H1 (cell line): ENCODE results near the gene MAPK8. TPM values are rescaled to one million over a fixed set of nuclear protein-coding genes. Genes with fewer than 3 reads are reported as not detected.

Experiments used
- CHD1 ChIP-seq: IDR thresholded peaks from 2 replicates; pipeline ENCODE4 v1.6.1; 2012; ENCODE audit warnings: low read depth, low read length, improper control_type of control experiment
- KDM1A ChIP-seq: fragments of 200-600, 300-600 bp; sonication (generic); IDR thresholded peaks from 2 replicates; pipeline ENCODE4 v1.7.1; 2016; ENCODE audit warnings: mild to moderate bottlenecking, low read length, borderline replicate concordance
- polyA plus RNA-seq, 7 experiments: library from polyadenylated mRNA; depleted of rRNA in 3 of 7; stranded (reverse) in 5 of 7; unstranded in 2 of 7; fragments of >200 nt in 5 of 7; fragments of 200-250 nt in 2 of 7; gene quantifications; 1 replicate in 5 of 7; 2 replicates in 1 of 7; 4 replicates in 1 of 7; pipeline versions ENCODE4 v1.2.1 to v1.2.3, GENCODE V29; 2011 to 2013; ENCODE audit warnings: missing spikeins in 2 of 7, mixed read lengths in 2 of 7
- total RNA-seq: library from RNA; stranded (reverse); fragmentation: NEBNext Ultra II Directional; extraction: Animal tissue kit (Norgen Biotek cat#: 25700); gene quantifications from 2 replicates; pipeline ENCODE4 v1.2.1, GENCODE V29; 2021
- TF ChIP-seq, protein P1 (sequence below): fragments of 300-600 bp; sonication (generic); IDR thresholded peaks from 2 replicates; pipeline ENCODE4 v1.7.1; 2012; ENCODE audit warnings: low read length, moderate library complexity, mild to moderate bottlenecking, inconsistent platforms; ENCODE audit not compliant: insufficient replicate concordance

Gene MAPK8
- total and polyA plus RNA-seq, 2 of the 8 experiments (the other 6 are each of a cell fraction or from before 2014, with no cell fraction given): 23.3 to 71.3 TPM

DNA sequence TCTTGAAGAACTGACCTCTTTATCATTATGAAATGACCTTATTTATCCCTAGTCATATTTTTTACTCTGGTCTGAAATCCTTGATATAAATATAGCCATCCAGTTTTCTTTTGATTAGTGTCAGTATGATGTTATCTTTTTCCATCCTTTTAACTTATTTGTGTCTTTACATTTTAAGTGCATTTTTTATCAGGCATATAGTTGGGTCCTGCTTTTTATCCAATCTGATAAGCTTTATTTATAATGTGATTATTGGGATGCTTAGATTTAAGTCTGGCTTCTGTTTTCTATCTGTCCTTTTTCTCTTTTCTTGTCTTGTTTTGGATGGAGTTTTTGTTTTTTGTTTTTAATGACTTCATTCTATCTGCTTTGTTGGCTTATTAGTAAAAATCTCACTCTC is 179.2 kb downstream of the MAPK8 start (continued):
- TF ChIP-seq, protein P1, sequence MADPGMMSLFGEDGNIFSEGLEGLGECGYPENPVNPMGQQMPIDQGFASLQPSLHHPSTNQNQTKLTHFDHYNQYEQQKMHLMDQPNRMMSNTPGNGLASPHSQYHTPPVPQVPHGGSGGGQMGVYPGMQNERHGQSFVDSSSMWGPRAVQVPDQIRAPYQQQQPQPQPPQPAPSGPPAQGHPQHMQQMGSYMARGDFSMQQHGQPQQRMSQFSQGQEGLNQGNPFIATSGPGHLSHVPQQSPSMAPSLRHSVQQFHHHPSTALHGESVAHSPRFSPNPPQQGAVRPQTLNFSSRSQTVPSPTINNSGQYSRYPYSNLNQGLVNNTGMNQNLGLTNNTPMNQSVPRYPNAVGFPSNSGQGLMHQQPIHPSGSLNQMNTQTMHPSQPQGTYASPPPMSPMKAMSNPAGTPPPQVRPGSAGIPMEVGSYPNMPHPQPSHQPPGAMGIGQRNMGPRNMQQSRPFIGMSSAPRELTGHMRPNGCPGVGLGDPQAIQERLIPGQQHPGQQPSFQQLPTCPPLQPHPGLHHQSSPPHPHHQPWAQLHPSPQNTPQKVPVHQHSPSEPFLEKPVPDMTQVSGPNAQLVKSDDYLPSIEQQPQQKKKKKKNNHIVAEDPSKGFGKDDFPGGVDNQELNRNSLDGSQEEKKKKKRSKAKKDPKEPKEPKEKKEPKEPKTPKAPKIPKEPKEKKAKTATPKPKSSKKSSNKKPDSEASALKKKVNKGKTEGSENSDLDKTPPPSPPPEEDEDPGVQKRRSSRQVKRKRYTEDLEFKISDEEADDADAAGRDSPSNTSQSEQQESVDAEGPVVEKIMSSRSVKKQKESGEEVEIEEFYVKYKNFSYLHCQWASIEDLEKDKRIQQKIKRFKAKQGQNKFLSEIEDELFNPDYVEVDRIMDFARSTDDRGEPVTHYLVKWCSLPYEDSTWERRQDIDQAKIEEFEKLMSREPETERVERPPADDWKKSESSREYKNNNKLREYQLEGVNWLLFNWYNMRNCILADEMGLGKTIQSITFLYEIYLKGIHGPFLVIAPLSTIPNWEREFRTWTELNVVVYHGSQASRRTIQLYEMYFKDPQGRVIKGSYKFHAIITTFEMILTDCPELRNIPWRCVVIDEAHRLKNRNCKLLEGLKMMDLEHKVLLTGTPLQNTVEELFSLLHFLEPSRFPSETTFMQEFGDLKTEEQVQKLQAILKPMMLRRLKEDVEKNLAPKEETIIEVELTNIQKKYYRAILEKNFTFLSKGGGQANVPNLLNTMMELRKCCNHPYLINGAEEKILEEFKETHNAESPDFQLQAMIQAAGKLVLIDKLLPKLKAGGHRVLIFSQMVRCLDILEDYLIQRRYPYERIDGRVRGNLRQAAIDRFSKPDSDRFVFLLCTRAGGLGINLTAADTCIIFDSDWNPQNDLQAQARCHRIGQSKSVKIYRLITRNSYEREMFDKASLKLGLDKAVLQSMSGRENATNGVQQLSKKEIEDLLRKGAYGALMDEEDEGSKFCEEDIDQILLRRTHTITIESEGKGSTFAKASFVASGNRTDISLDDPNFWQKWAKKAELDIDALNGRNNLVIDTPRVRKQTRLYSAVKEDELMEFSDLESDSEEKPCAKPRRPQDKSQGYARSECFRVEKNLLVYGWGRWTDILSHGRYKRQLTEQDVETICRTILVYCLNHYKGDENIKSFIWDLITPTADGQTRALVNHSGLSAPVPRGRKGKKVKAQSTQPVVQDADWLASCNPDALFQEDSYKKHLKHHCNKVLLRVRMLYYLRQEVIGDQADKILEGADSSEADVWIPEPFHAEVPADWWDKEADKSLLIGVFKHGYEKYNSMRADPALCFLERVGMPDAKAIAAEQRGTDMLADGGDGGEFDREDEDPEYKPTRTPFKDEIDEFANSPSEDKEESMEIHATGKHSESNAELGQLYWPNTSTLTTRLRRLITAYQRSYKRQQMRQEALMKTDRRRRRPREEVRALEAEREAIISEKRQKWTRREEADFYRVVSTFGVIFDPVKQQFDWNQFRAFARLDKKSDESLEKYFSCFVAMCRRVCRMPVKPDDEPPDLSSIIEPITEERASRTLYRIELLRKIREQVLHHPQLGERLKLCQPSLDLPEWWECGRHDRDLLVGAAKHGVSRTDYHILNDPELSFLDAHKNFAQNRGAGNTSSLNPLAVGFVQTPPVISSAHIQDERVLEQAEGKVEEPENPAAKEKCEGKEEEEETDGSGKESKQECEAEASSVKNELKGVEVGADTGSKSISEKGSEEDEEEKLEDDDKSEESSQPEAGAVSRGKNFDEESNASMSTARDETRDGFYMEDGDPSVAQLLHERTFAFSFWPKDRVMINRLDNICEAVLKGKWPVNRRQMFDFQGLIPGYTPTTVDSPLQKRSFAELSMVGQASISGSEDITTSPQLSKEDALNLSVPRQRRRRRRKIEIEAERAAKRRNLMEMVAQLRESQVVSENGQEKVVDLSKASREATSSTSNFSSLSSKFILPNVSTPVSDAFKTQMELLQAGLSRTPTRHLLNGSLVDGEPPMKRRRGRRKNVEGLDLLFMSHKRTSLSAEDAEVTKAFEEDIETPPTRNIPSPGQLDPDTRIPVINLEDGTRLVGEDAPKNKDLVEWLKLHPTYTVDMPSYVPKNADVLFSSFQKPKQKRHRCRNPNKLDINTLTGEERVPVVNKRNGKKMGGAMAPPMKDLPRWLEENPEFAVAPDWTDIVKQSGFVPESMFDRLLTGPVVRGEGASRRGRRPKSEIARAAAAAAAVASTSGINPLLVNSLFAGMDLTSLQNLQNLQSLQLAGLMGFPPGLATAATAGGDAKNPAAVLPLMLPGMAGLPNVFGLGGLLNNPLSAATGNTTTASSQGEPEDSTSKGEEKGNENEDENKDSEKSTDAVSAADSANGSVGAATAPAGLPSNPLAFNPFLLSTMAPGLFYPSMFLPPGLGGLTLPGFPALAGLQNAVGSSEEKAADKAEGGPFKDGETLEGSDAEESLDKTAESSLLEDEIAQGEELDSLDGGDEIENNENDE: no peak
- TF ChIP-seq CHD1: no peak
- no peak for TF ChIP-seq KDM1A
- TF ChIP-seq, all 59 proteins: peak for 0
